GM23338 (cell line): Measurements from ENCODE around the gene IGIP. TPM values are rescaled to one million over a fixed set of nuclear protein-coding genes. Genes with fewer than 3 reads are reported as not detected.

Experiments used
- ATAC-seq: fragments of 200-7000 bp; cut with Tn5 transposase; 3 replicates; pipeline ENCODE4 v1.9.1; 2020
- DNase-seq: peaks from one replicate; pipeline ENCODE4 v3.0.0-alpha.2; 2015; ENCODE audit warnings: low spot score
- H2AFZ ChIP-seq: fragments of 200-600 bp; sonication (generic); 2 replicates; pipeline ENCODE4 v1.8.0; 2016; ENCODE audit warnings: antibody characterized with exemption, mild to moderate bottlenecking, moderate library complexity
- H3F3A ChIP-seq: fragments of 200-600 bp; sonication (generic); replicated peaks from 2 replicates; pipeline ENCODE4 v1.8.0; 2017; ENCODE audit warnings: antibody characterized with exemption, mixed run types, low read depth
- H3K27ac ChIP-seq: fragments of 200-600 bp; sonication (generic); 2 replicates; pipeline ENCODE4 v1.6.1; 2016; ENCODE audit warnings: low read depth
- H3K27me3 ChIP-seq: fragments of 200-600 bp; sonication (generic); 2 replicates; pipeline ENCODE4 v1.8.0; 2016; ENCODE audit warnings: mild to moderate bottlenecking, mixed run types, moderate library complexity; ENCODE audit not compliant: insufficient read depth
- H3K36me3 ChIP-seq: fragments of 200-600 bp; sonication (generic); 2 replicates; pipeline ENCODE4 v1.8.0; 2016; ENCODE audit warnings: mild to moderate bottlenecking; ENCODE audit not compliant: insufficient read depth
- H3K4me1 ChIP-seq: fragments of 200-600 bp; sonication (generic); 2 replicates; pipeline ENCODE4 v1.8.0; 2016; ENCODE audit warnings: mild to moderate bottlenecking, moderate library complexity; ENCODE audit not compliant: insufficient read depth
- H3K4me2 ChIP-seq: fragments of 200-600 bp; sonication (generic); 2 replicates; pipeline ENCODE4 v1.7.1; 2017; ENCODE audit warnings: mixed run types
- H3K4me3 ChIP-seq: fragments of 200-600 bp; sonication (generic); 2 replicates; pipeline ENCODE4 v1.6.1; 2016; ENCODE audit warnings: mixed run types
- H3K79me2 ChIP-seq: fragments of 200-600 bp; sonication (generic); replicated peaks from 2 replicates; pipeline ENCODE4 v1.8.0; 2017; ENCODE audit warnings: mild to moderate bottlenecking; ENCODE audit not compliant: insufficient read depth
- H3K9me2 ChIP-seq: fragments of 200-600 bp; sonication (generic); 2 replicates; pipeline ENCODE4 v1.8.0; 2017; ENCODE audit not compliant: insufficient read depth
- H4K20me1 ChIP-seq: fragments of 200-600 bp; sonication (generic); replicated peaks from 2 replicates; pipeline ENCODE4 v1.8.0; 2017; ENCODE audit warnings: mild to moderate bottlenecking; ENCODE audit not compliant: insufficient read depth
- H3K27ac Mint-ChIP-seq: 2 replicates; pipeline ENCODE4 v1.8.0; 2020; ENCODE audit warnings: inconsistent platforms, mild to moderate bottlenecking, moderate library complexity, mixed read lengths
- H3K27me3 Mint-ChIP-seq: 3 replicates; pipeline ENCODE4 v1.8.0; 2022; ENCODE audit warnings: low read depth, mild to moderate bottlenecking, moderate library complexity, mixed read lengths, inconsistent platforms; ENCODE audit not compliant: insufficient read depth, poor library complexity
- H3K36me3 Mint-ChIP-seq: 3 replicates; pipeline ENCODE4 v1.8.0; 2021; ENCODE audit warnings: low read depth, mild to moderate bottlenecking, inconsistent platforms, moderate library complexity, mixed read lengths
- H3K4me1 Mint-ChIP-seq: 3 replicates; pipeline ENCODE4 v1.8.0; 2020; ENCODE audit warnings: mild to moderate bottlenecking, inconsistent platforms, mixed read lengths
- H3K4me3 Mint-ChIP-seq: 3 replicates; pipeline ENCODE4 v1.8.0; 2021; ENCODE audit warnings: moderate library complexity, mild to moderate bottlenecking, inconsistent platforms, mixed read lengths
- H3K9me3 Mint-ChIP-seq: 3 replicates; pipeline ENCODE4 v1.8.0; 2020; ENCODE audit warnings: moderate library complexity, mild to moderate bottlenecking, inconsistent platforms, mixed read lengths
- CREB1 ChIP-seq: fragments of 250-450 bp; sonication (Bioruptor Pico); IDR thresholded peaks from 2 replicates; pipeline ENCODE4 v1.5.0; 2020; ENCODE audit warnings: low read depth, mild to moderate bottlenecking, moderate library complexity
- CTCF ChIP-seq, 2 experiments: fragments of 200-600 bp in 1 of 2; sonication (generic) in 1 of 2; conservative IDR thresholded peaks; 2 replicates each; pipeline versions ENCODE4 v1.5.1 to v1.6.1; 2016 to 2017; ENCODE audit warnings: antibody characterized with exemption in 2 of 2, low read depth in 2 of 2, mild to moderate bottlenecking in 2 of 2, moderate library complexity in 1 of 2
- ETS1 ChIP-seq: IDR thresholded peaks from 2 replicates; pipeline ENCODE4 v1.6.1; 2016; ENCODE audit warnings: antibody characterized with exemption
- EZH2 ChIP-seq: fragments of 200-600 bp; sonication (generic); IDR thresholded peaks from one replicate; pipeline ENCODE4 v1.8.0; 2017; ENCODE audit warnings: antibody characterized with exemption, mild to moderate bottlenecking, low read depth; ENCODE audit not compliant: unreplicated experiment
- EZH2phosphoT487 ChIP-seq: fragments of 200-600 bp; sonication (generic); IDR thresholded peaks from one replicate; pipeline ENCODE4 v1.8.1; 2018; ENCODE audit warnings: antibody characterized with exemption; ENCODE audit not compliant: unreplicated experiment
- JUNB ChIP-seq: IDR thresholded peaks from one replicate; pipeline ENCODE4 v1.6.1; 2016; ENCODE audit warnings: antibody characterized with exemption; ENCODE audit not compliant: unreplicated experiment
- NANOG ChIP-seq: IDR thresholded peaks from 2 replicates; pipeline ENCODE4 v1.6.1; 2016; ENCODE audit warnings: antibody characterized with exemption, borderline replicate concordance
- POLR2AphosphoS5 ChIP-seq: IDR thresholded peaks from 2 replicates; pipeline ENCODE4 v1.6.1; 2016; ENCODE audit warnings: antibody characterized with exemption, low read depth
- REST ChIP-seq: IDR thresholded peaks from one replicate; pipeline ENCODE4 v1.6.1; 2018; ENCODE audit warnings: antibody characterized with exemption; ENCODE audit not compliant: unreplicated experiment
- ZNF331 ChIP-seq: fragments of 250-450 bp; sonication (Bioruptor Pico); IDR thresholded peaks from 2 replicates; pipeline ENCODE4 v1.5.0; 2020; ENCODE audit warnings: low read depth, mild to moderate bottlenecking, moderate library complexity
- polyA plus RNA-seq: library from polyadenylated mRNA; unstranded; fragments of >200 nt; fragmentation: Nextera tagmentation; extraction: Ambion mirVana; gene quantifications from 2 replicates; pipeline ENCODE4 v1.2.1, GENCODE V29; 2016
- total RNA-seq: library from RNA; depleted of rRNA; stranded (reverse); fragments of >200 nt; shearing (Covaris generic); gene quantifications from 2 replicates; pipeline ENCODE4 v1.2.3, GENCODE V29; 2014
- TF ChIP-seq, protein P1 (sequence below): fragments of 250-450 bp; sonication (Bioruptor Pico); IDR thresholded peaks from 2 replicates; pipeline ENCODE4 v1.5.0; 2020; ENCODE audit warnings: mild to moderate bottlenecking, moderate library complexity

The IGIP gene
- total and polyA plus RNA-seq, 2 experiments from 2014 or later: 0.21 to 0.38 TPM

DNA sequence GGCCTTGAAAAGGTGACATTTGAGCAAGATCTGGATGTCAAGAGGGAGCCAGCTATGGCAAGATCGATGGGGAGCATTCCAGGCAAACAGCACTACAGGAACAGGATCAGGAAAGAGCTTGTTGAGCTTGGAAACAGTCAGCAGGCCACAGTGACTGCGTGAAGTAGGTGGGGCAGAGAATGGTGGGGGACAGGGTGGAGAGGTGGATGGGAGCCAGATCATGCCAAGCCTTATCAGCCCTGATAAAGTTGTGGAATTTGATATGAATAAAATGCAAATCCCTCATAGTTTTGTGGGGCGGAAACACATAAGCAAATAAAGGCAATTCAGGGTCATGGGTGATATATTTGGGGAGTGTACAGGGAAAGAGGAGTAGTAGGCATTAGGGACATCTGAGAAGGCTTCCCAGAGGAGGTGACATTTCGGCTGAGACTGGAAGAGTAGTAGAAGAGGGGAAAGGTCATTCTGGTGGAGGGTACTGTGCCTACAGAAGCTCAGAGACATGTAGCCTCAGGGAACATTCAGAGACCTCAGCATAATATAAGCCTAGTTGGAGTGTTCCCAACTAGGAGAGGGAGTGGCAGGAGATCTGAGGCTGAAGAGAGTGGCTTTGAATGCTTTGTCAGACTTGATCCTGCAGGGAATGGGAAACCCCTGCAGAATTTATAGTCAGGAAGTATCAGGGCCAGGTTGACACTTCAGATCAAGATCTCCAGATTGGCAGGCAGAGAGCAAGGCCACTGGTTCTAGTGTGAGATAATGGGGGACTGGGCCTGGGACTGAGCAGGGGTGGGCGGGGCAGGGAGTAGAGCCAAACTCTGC lies 39.6 kb downstream of the IGIP start:
- Mint-ChIP-seq H3K4me3 (no peak overlapping the region), H3K9me3 (no peaks in the 10 kb centered on the region), H3K4me1 (no peaks in the 10 kb centered on the region), H3K36me3 (no peaks in the 10 kb centered on the region), H3K27ac (no peak overlapping the region), H3K27me3 (peaks cover 3% of the 10 kb centered on the region)
- no peaks in the 10 kb centered on the region for H3F3A ChIP-seq
- H3K36me3 ChIP-seq: no peaks in the 10 kb centered on the region
- no peaks in the 10 kb centered on the region for H3K4me1 ChIP-seq
- H4K20me1 ChIP-seq: no peaks in the 10 kb centered on the region
- H3K79me2 ChIP-seq: no peaks in the 10 kb centered on the region
- no peak overlapping the region for H2AFZ ChIP-seq
- no peak overlapping the region for H3K4me3 ChIP-seq
- no peak overlapping the region for H3K27ac ChIP-seq
- H3K4me2 ChIP-seq: no peak overlapping the region
- ATAC-seq (no peak), DNase-seq (no peak)
- TF ChIP-seq EZH2phosphoT487 (no peak), EZH2 (no peak), CREB1 (no peak), CTCF (conservative IDR thresholded peaks at IDR 0.05; ENCODE audit: low read depth in 2 of 2) (no peak), ZNF331 (CRISPR knock-in tag) (no peak), REST (no peak), JUNB (no peak), ETS1 (no peak), NANOG (no peak), POLR2AphosphoS5 (no peak)
- TF ChIP-seq, protein P1, sequence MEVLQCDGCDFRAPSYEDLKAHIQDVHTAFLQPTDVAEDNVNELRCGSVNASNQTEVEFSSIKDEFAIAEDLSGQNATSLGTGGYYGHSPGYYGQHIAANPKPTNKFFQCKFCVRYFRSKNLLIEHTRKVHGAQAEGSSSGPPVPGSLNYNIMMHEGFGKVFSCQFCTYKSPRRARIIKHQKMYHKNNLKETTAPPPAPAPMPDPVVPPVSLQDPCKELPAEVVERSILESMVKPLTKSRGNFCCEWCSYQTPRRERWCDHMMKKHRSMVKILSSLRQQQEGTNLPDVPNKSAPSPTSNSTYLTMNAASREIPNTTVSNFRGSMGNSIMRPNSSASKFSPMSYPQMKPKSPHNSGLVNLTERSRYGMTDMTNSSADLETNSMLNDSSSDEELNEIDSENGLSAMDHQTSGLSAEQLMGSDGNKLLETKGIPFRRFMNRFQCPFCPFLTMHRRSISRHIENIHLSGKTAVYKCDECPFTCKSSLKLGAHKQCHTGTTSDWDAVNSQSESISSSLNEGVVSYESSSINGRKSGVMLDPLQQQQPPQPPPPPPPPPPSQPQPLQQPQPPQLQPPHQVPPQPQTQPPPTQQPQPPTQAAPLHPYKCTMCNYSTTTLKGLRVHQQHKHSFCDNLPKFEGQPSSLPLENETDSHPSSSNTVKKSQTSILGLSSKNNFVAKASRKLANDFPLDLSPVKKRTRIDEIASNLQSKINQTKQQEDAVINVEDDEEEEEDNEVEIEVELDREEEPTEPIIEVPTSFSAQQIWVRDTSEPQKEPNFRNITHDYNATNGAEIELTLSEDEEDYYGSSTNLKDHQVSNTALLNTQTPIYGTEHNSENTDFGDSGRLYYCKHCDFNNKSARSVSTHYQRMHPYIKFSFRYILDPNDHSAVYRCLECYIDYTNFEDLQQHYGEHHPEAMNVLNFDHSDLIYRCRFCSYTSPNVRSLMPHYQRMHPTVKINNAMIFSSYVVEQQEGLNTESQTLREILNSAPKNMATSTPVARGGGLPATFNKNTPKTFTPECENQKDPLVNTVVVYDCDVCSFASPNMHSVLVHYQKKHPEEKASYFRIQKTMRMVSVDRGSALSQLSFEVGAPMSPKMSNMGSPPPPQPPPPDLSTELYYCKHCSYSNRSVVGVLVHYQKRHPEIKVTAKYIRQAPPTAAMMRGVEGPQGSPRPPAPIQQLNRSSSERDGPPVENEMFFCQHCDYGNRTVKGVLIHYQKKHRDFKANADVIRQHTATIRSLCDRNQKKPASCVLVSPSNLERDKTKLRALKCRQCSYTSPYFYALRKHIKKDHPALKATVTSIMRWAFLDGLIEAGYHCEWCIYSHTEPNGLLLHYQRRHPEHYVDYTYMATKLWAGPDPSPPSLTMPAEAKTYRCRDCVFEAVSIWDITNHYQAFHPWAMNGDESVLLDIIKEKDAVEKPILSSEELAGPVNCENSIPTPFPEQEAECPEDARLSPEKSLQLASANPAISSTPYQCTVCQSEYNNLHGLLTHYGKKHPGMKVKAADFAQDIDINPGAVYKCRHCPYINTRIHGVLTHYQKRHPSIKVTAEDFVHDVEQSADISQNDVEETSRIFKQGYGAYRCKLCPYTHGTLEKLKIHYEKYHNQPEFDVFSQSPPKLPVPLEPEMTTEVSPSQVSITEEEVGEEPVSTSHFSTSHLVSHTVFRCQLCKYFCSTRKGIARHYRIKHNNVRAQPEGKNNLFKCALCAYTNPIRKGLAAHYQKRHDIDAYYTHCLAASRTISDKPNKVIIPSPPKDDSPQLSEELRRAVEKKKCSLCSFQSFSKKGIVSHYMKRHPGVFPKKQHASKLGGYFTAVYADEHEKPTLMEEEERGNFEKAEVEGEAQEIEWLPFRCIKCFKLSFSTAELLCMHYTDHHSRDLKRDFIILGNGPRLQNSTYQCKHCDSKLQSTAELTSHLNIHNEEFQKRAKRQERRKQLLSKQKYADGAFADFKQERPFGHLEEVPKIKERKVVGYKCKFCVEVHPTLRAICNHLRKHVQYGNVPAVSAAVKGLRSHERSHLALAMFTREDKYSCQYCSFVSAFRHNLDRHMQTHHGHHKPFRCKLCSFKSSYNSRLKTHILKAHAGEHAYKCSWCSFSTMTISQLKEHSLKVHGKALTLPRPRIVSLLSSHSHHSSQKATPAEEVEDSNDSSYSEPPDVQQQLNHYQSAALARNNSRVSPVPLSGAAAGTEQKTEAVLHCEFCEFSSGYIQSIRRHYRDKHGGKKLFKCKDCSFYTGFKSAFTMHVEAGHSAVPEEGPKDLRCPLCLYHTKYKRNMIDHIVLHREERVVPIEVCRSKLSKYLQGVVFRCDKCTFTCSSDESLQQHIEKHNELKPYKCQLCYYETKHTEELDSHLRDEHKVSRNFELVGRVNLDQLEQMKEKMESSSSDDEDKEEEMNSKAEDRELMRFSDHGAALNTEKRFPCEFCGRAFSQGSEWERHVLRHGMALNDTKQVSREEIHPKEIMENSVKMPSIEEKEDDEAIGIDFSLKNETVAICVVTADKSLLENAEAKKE: no peak
- H3K27me3 ChIP-seq: no peaks in the 10 kb centered on the region
- no peaks in the 10 kb centered on the region for H3K9me2 ChIP-seq
